HG03025 (cell line): ENCODE data around the gene KIFC3.
"Not testable (repeated sequence)": the region's sequence is repeated elsewhere in the genome, so short reads cannot be mapped to it uniquely, and the experiment has no call there.

Source experiments
- ATAC-seq: cut with Tn5 transposase; IDR thresholded peaks from one replicate; pipeline ENCODE4 v1.9.1; 2021; ENCODE audit warnings: mild to moderate bottlenecking, moderate library complexity; ENCODE audit not compliant: unreplicated experiment, low FRiP score

KIFC3 gene

DNA sequence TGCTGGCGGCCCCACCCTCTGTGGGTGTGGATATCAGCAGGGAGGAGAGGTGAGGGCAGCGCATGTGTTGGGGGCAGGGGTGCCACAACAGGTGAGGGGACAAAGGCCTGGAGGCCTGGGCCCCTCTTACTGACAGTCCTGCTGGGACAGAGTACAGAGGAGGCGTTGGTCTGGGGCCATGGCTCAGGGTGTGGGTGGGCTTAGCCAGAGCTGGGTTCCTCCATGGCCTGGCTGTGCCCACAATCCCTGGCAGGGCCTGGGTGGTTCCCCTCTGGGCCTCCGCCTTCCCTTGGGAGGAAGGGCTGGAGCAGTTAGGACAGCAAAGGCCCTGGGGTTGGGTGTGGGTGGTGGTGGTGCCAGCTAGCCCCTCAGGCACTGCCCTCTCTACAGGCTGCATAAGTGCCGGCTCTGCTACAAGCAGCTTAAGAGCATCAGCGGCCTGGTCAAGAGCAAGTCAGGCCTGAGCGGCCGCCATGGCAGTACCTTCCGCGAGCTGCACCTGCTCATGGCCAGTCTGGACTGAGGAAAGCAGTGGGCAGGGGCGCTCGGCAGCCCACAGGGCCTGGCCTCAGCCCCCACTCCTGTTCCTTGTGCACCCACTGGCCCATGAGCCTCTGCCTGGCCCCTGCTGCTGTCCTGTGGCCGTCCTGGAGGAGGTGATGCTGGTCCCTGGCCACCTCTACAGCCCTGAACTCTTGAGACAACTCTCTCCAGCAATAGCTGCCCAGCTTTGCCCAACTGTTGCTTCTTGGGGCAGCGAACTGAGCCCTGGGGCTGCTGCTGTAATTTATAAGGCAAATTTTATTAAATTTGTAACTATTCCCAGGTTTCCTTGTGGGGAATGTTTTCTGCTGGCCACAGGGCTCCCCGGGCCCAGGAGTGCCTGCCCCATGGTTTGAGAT is 45.6 kb downstream of the KIFC3 start:
- no peak for ATAC-seq

DNA sequence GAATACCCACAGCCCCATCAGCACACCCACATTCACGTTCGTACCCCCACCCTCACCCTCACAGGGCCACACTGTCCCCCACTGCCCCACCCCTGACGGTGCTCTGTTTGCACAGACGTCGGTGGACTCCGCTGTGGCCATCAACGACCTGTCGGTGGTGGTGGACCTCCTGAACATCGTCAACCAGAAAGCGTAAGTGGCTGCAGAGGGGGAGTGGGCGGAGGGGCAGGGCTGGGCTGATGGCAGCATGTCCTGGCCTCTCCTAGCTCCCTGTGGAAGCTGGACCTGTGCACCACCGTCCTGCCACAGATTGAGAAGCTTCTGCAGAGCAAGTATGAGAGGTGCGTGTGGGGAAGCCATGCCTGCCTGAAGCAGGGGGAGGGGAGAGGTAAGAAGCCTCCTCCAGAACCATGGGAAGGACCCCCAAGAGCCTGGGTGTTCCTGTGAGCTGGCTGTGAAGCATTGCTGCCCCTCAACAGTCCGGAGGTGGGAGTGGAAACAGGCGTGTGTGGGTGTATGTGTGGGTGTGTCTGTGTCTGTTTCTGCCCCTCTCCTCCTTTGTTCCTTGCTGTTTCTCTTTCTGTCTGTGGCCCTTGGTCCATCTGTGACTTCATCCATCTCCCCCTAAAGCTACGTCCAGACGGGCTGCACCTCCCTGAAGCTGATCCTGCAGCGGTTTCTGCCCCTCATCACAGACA is 46.4 kb downstream of the KIFC3 start:
- ATAC-seq, result no peak

DNA sequence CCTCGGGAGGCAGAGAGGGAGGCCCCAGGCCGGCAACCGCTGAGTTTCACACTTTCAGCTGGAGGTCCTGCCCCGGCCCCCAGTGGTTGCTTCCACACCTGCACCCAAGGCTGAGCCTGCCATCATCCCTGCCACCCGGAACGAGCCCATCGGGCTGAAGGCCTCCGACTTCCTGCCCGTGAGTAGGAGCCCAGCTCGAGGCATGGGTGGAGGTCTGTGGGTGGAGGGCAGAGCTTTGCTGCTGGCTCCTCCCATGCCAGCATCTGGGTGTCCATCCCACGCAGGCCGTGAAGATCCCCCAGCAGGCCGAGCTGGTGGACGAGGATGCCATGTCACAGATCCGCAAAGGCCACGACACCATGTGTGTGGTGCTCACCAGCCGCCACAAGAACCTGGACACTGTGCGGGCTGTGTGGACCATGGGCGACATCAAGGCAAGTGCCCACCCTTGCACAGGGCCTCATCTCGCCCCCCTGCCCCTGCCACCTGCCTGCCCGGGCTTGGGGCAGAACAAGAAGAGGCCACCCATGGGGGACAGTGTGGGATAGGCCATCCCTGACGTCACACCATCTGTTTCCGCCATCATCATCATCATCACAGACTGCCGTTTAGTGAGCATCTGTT is 47.1 kb downstream of the KIFC3 start:
- no peak for ATAC-seq

DNA sequence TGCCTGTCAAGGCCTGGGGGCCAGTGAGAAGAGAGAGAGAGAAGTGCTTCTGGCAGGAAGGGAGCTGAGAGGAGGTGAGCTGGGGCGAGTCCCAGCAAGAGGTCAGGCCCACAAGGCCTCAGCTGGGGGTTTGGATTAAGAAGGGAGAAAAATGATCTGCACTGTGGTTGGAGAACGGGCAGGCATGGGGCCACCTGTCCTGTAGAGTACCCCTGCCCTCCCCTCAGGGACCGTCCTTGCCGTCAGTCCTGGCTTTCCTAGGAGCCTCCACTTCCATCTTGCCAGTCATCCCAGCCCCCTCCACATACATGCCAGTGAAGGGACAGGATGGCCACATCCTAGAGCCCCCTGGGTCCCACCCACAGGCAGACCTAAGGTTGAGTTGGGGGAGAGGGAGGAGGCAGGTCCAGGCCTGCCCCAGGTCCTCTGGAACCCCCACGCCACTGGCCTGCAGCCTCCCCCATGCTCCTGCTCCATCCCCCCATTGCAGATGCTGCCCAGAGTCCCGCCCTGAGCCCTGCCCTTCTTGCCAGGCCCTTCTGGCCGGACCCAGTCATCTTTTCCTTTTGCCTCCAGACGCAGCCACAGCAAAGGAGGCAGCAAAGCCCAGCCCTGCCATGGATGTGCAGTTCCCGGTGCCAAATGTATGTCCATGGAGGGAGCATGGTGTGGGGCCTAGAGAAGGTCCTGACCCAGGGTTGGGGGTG is 47.8 kb downstream of the KIFC3 start:
- no peak for ATAC-seq

DNA sequence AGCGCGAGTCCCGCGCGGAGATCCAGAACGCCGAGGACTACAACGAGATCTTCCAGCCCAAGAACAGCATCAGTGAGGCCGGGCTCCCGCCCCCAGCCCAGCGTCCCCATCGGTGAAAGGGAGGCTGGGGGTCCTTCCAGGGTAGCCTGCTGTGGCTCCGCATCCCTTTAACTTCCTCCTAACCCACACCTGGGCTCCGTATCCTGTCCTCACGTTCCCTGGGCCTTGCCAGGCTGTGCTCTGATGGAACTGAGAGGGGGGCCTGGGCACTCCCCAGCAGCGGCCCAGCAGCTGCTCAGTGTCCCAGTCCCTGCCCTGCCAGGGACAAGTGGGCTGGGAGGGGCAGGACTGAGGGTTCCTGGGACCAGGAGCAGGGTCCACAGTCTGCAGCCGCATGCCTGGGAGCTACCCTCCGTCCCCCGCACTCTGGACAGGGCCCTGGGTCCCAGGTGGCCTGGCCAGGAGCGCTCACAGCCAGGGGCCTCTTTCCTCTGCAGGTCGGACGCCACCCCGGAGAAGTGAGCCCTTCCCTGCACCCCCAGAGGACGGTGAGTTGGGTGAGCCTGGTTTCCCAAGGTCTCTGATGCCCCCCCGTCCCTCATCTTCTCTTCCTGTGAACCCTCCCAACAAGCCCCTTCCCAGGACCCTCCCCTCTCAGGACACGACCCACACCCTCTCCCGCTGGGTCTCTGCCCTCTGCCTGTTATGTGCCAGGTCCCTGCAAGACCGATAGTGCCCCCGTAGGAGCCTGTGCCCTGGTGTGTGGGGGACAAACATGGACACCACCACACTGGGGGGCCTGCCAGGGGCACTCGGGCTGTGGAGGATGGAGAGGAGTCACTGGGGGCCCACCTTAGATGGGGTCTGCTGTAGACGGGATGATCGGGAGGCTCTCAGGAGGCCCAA is 48.6 kb downstream of the KIFC3 start:
- no peak for ATAC-seq

DNA sequence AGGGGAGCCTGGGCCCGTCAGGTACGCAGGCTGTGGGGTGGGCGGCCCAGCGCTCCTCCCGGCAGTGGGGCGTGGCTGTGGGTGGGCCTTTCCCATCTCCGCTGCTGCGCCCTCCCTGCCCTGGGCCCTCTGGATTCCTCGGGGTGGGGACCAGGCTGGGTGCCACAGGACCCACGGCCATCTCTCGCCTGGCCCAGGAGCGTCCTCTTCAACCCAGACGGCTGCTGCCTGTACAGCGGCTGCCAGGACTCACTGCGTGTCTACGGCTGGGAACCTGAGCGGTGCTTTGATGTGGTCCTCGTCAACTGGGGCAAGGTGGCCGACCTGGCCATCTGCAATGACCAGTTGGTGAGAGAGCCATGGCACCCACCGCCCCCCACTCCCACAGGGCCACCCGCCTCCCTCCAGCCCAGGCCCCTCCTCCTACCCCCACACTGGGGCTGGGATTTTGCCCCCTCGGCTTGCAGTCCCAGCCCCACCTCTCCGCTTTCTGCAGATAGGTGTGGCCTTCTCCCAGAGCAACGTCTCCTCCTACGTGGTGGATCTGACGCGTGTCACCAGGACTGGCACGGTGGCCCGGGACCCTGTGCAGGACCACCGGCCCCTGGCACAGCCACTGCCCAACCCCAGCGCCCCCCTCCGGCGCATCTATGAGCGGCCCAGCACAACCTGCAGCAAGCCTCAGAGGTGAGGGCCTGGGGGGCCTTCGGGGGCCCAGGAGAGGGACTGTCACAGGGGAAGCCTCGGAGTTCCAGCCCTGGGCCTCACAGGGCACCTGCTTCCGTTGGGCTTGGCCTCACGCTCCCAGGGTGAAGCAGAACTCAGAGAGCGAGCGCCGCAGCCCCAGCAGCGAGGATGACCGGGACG is 49.5 kb downstream of the KIFC3 start:
- ATAC-seq, result no peak

DNA sequence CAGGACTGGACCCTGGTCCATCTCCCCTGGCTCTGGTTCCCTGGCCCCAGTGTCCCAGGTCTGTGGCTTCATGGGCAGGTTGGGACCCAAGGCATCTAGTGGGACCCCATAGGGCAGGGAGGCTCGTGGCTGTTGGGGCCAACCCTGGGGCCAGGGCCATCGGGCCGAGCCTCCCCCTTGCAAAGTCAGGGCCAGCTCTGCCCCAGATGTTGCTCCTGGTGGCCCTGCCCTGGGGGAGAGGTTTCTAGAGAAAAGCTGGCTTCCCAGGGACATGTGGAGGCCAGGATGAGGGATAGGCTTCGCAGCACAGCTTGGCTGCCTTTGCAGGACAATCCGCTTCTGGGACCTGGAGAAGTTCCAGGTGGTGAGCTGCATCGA is 50.1 kb downstream of the KIFC3 start:
- ATAC-seq, result no peak

DNA sequence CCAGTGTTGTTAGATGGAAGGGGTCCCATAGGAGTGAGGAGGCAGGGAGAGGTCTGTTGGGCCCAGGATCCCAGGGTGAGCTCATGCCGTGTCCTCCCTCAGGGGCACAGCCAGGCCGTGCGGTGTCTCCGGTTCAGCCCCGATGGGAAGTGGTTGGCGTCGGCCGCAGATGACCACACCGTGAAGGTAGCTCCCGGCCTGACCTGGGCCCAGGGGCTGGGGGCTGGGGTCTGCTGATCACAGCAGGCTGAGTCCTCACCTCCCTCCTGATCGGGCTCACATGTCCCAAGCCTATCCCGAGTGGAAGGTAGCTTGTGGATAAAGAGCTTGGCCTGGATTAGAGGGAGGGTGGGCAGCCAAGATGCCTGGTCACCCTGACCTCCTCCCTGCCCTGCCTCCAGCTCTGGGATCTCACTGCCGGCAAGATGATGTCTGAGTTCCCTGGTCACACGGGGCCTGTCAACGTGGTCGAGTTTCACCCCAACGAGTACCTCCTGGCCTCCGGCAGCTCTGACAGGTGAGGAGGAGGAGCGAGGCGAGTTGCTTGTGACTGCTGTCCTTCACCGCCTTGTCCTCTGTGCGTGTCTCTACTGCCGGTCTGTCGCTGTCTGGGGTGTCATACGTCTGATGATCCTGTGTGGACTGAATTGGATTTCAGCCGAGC is 50.6 kb downstream of the KIFC3 start:
- ATAC-seq, result no peak

DNA sequence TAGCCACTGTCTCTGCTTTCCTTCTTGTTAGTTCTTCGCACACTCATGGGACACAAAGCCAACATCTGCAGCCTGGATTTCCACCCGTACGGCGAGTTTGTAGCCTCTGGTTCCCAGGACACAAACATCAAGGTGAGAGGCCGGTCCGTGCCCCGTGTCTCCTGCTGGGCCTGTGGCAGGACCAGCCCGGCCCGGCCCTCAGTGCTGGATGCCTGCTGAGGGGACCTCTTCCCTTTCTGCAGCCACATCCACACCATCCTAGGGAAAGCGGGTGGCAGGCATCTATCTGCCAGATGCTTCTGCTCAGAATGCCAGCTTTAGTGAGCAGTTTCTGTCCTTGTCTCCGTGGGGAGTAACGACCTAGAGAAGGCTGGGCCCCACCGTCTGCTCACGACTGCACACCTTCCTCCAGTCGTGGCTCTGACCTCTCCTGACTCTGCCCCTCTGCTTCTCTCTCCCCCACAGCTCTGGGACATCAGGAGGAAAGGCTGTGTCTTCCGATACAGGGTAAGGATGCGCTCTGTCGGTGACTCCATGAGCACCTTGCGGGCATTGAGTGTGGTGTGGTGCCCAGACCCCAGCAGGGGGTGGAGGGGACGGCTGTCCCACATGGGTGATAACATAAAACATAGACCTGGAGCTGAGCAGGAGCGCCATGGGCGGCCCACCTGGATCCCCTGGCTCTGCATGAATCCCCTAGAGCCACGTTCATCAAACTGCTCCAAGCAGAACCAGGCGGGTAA is 51.3 kb downstream of the KIFC3 start:
- ATAC-seq, result no peak

DNA sequence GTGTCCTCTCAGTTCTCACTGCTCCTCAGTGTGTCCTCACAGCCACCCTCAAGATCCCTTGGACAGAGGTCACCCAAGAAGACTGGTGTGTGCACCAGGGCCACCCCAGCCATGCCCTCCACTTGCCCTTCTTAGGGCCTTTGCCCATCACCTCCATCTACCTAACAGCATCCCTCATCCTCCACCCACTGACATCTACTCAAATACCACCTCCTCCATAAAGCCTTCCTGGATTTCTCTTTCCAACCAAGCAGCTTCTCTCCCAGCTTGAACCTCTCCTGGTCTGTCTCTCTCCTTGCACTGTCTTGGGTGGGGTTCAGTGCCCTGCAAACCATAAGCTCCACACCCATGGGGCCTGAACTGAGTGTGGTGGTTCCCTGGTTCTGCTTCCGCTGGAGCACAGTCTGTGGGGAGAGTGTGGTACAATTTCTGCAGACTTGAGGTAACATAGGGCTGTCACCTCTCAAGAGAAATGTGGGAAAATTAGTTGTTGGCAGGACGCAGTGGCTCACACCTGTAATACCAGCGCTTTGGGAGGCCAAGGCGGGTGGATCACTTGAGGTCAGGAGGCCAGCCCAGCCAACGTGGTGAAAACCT is 52.3 kb downstream of the KIFC3 start:
- no peak for ATAC-seq

DNA sequence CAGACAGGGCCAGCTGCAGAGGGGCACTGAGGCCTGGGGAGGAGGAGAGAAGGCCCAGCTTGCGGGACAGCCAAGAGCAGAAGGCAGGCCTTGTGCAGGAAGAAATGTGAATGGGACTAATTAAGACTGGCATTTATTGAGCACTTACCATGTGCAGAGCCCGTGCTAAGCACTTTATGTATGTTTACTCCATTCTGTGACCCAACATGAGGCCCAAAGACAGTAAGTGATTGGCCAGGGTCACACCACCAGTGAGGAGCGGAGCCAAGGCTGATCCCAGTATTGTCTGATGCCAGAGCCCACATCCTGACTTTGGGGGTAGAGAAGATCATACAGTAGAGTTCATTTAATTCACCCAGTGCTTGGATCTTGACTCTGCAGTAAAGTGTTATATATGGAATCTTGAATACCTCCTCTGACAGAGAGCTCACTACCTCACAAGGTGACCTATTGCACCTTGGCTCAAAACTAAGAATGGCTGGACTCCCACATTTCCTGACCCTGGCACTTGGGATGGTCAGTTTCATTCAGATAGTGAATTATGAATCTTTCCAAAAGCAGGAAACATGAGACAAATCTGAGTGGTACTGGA is 53.1 kb downstream of the KIFC3 start:
- no peak for ATAC-seq

DNA sequence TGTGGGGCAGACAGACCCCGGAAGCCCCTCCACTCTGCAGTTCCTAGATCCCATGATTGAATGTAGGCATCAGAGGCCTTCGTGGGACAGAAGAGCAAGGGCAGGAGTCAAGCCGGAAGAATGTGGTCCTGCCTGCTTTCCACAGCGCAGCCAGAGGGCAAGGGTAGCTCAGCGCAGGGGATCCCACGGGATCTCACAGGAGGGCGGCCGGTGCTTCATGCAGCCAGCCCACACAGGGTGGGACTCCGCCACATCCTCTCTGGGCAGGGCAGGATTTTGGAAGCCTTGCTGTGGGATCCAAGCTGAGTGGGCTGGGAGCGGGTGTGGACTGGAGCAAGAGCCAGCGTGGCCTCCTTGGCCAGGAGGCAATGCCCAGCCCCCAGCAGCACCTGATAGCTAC is 53.7 kb downstream of the KIFC3 start:
- no peak for ATAC-seq

DNA sequence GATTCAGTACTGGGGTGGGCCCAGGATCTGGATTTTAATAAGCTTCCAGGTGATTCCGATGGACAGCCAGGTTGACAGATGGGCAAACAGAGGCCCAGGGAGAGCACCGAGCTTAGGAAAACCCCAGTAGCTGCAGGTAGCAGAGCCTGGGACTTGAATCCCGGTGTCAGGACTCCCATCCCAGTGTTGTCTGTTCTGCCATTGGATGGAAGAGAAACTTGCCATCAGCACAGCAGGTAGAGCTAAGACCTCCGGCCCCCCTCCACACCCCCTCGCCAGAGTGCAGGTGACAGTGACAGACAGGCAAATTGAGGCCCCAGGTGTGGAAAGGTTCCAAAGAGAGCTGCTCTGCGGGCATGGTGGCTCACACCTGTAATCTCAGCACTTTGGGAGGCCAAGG is 54.3 kb downstream of the KIFC3 start:
- no peak for ATAC-seq

DNA sequence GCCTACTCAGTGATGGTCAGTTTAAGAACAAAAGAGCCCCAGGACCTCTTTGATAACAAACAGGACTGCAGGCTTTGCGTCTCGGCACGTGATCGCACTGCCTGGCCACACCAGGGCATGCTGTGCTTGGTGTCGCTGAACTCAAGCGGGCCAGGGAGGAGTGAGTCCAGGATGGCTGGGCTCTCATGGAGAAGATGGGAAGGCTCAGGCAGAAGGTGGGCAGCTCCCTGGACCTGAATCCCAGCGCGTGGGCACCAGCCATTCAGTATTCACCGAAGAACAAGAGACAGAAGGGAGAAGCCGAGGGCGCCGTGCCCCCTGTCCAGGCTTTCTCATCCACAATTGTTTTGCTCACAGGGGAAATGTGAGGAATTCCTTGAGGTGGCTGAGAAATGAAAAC is 54.8 kb downstream of the KIFC3 start:
- no peak for ATAC-seq

DNA sequence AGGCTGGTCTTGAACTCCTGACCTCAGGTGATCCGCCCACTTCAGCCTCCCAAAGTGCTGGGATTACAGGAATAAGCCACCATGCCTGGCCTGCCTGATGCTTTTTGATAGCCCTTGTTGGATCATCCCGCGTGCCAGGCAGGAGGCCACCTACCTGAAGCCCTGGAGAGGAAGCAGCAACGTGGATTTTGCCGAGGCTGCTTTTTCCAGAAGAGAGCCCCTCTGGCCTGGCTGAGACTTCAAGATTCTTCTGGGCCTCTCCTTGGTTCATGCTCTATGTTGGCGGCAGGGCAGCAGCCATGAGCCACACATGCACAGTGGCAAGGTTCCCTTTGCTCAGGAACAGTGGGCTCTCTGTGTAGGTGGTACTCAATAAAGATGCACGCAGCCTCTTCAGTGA is 55.2 kb downstream of the KIFC3 start:
- ATAC-seq, result no peak

DNA sequence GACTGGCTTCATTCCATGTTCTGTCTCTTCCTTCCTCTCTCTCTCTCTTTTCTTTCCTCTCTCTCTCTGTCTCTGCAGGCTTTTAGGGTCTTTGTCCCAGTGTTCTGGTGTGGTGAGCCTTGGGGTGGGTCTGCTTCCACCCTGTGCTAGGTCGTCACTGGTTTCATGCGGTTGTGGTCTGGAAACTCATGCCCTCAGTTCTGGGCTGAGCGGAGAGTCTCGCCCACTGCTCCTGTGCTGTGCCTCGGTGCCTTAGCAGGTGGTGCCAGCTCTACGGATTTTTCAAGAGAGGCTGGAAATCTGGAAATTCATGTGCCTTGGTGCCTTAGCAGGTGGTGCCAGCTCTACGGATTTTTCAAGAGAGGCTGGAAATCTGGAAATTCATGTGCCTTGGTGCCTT is 56.0 kb downstream of the KIFC3 start:
- not testable (repeated sequence) for ATAC-seq

DNA sequence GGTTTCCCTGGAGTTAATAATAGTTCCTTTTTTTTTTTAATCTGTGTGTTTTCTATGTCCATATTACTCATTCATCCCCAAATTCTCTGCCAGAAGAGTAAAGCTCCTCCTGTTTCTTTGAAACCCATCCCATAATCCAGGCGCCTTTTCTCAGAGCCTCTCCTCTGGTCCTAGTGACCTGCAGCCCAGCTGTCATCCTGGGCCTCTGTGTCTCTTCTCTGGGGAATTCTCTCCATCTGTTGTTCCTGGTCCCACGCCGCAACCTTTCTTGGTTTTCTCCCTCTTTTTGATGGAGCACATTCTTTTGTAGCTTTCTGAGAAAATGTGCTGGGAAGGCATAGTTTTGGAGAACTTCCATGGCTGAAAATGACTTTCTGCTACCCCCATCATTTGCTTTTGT is 56.5 kb downstream of the KIFC3 start:
- no peak for ATAC-seq
